ENCODE measurements around the gene PANX2. TPM values are rescaled to one million over a fixed set of nuclear protein-coding genes. Genes with fewer than 3 reads are reported as not detected.
A peak's percentile ranks its signal among the peaks of the same experiment; 100 is the strongest.
"Not testable (repeated sequence)": the region's sequence is repeated elsewhere in the genome, so short reads cannot be mapped to it uniquely, and the experiment has no call there.

PANX2 gene
- total RNA-seq, 1 donor from 2014 or later = 0.92 TPM

DNA sequence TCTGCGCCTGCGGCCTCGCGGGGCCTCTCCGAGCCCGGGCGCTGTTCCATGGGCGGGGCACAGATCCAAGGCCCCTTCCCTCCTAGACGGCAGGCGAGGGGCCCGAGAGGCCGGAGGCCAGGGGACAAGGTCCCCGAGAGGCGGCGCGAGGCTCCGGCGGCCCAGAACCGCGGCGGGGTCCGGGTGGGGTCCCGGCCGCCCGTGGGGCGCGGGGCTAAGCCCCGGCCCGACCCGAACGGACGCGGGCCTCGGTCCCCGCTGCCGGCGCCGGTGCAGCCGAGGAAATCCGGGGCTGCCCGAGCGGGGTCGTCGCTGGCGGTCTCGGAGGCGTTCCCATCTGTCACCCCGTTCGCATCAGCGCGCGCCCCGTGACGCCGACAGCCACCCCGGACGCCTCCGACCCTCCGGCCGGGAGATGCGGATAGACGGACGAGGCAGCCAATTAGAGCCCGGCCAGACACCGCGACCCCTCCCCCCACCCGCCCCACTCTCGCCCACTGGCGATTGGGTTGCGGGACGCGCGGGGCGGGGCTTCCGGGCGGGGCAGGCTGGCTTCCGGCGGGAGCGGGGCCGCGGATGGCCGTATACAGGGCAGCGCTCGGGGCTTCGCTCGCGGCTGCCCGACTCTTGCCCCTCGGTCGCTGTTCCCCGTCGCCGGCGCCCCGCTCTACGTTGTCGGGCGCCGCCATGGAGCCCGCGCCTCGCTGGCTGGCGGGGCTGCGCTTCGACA is 30.1 kb downstream of the PANX2 start, which contains the start of gene SELENOO:
SELENOO (plus strand) TSS at position 551 of the 730 bp plus-strand sequence; CDS start at position 577, 26 bp downstream.
- peak; percentile 85 for ATAC-seq

DNA sequence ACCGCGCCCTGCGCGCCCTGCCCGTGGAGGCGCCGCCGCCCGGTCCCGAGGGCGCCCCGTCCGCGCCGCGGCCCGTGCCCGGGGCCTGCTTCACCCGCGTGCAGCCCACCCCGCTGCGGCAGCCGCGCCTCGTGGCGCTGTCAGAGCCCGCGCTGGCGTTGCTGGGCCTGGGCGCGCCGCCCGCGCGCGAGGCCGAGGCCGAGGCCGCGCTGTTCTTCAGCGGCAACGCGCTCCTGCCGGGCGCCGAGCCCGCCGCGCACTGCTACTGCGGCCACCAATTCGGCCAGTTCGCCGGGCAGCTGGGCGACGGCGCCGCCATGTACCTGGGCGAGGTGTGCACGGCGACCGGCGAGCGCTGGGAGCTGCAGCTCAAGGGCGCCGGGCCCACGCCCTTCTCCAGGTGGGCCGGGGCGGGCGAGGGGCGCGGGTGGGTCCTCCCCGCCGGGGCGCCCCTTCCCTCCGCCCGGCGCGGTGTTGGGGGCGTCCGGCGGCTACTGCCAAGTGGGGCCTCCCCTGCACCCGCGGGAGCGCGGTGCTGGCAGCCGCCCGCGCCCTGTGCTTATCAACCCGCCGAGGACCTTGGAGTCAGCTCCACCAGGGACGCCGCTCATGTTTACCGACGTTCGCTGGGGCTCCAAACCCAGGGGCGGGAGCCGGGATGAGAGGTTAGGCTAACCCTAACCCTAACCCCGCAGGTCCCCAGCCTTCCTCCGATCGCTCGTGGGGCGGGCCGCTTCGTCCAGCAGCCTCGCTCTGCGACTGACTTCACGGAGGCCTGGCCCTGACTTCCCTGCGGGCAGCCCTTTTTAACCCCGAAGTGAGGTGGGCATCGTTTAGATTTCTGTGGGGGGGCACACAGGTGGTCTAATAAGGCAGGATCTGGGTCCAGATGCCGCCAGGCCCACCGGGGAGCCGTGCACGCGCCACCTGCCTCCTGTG is 30.9 kb downstream of the PANX2 start:
- peak; percentile 35 for ATAC-seq

DNA sequence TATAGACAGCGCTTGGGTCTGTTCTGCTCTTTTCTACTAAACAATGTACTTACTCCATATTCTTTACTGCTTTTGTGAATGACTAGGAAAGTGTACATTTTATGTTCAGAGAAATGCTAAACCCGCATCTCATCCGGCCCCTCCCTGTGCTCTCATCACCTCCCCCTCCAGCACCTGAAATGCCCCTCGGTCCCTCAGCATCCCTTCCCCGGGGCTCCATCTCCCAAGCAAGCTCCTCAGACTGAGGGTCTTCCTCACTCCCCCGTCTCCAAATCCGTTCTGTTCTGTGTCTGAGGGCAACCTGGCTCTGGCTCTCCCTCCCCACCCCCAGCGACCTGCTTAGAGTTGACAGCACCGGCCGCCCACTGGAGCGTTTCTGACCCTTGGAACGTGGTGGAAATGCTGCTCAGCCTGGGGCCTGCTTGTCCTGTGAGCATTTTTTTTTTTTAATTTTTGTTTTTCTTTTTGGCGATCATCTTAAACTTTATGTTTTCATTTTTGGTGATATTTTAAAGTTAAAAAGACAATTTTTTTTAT is 31.7 kb downstream of the PANX2 start:
- ATAC-seq = no peak

DNA sequence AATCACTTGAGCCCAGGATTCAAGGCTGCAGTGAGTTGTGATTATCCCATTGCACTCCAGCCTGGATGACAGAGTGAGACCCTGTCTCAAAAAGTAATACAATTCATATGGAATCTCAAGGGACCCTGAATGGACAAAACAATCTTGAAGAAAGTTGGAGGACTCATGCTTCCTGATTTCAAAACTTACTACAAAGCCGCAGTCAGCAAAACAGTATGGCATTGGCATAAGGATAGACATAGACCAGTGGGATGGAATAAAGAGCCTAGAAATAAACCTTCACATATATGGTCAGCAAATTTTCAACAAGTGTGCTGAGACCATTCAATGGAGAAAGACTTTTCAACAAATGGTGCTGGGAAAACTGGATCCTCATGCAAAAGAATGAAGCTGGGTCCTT is 32.8 kb downstream of the PANX2 start:
- ATAC-seq = no peak

DNA sequence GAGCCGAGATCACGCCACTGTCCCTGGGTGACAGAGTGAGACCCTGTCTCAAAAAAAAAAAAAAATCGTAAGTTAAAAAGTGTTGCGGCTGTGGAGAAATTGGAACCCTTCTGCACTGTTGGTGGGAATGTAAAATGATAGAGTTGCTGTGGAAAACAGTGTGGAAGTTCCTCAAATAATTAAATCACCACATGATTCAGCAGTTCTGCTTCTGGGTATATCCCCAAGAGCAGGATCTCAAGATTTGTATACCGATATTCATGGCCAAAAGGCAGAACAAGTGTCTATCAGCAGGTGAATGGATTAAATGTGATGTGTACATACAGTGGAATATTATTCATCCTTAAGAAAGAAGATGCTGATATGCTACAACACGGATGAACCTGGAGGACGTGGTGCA is 34.0 kb downstream of the PANX2 start:
- no peak for ATAC-seq

DNA sequence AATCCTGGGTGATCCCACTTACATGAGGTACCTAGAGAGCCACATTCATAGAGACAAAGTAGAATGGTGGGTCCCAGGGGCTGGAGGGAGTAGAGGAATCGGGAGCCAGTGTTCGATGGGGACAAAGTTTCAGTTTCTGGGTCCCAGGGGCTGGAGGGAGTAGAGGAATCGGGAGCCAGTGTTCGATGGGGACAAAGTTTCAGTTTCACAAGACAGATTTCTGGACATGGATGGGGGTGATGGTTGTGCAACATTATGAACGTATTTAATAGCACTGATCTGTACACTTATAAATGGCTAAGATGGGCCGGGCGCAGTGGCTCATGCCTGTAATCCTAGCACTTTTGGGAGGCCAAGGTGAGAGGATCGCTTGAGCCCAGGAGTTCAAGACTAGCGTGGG is 34.5 kb downstream of the PANX2 start:
- not testable (repeated sequence) for ATAC-seq

DNA sequence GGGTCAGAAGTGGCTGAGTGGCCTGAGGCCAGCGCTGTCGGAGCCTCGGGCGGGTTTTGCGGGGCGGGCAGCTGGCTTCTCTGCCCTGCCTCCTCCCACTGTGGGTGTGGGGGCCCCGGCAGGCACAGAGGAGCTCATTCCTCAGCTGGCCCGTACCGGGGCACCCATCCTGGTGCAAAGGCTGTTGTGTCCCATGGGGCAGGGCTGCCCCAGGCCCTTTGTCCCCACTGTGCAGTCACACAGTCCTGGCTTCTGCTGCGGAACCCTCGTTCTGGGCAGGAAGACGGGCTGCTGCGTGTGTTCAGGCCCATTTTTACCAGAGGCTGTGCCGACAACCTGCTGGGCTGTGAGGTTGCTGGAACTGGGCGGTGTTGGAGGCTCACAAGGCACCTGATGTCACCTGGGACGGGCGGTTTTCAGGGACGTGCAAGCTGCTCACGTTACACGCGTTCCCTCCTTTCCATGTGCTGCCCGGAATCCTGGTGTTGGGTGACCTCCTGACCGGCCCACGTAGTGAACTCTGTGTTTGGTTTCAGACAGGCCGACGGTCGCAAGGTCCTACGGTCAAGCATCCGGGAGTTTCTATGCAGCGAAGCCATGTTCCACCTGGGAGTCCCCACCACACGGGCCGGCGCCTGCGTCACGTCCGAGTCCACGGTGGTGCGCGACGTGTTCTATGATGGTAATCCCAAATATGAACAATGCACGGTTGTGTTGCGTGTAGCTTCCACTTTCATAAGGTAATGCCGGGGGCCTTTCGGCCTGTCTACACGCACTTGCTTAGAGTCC is 35.4 kb downstream of the PANX2 start:
- ATAC-seq = no peak

DNA sequence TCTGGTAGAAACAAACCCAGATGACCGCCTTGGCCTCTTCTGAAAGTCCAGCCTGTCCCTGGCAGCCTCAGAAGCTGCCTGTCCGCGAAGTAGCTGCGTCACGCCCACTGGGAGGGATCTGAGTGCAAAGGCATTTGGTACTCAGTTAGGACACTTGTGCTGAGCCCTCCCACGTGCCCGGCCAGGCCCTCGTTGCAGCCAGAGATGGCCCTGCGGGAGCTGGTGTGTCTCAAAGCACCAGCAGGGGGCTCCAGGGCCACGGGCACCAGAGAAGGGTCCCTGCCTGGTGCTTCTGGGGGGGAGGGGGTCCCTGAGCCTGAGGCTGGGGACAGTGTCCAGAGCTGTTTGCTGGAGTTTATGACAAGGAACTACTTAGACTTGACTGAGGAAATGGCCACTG is 36.1 kb downstream of the PANX2 start:
- ATAC-seq = no peak

DNA sequence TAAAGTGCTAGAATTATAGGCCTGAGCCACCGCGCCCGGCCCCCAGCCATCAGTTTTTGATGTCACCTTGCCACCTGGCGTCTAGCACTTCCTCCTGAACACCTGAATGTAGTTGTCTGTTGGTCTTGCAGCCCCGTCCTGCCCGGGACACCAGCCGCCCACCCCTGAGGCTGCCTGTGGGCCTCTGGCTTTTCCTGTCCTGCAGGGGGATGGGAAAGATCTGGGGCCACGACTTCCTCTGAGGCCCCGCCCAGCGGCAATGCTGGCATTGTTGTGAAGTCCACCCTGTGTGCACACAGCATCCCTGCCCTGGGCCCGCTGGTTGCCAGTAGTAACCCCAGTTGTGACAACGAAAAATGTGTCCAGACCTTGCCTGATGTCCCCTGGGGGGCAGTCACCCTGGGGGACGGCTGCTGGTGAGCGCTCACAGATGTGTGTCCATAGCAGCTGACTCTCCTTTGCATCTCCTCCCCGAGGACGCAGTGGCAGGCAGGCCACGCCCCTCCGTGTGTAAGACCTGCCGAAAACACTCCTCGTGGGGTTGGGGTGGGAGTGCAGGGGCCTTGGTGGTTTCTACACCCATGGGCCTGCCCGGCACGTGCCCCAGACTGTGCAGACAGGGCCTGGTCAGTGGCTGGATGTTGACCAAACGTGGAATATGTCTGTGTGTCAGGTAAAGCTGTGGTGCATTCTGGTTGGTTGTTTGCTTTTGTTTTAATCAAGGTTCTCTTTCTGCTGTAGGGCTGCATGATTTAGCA is 37.0 kb downstream of the PANX2 start:
- no peak for ATAC-seq

DNA sequence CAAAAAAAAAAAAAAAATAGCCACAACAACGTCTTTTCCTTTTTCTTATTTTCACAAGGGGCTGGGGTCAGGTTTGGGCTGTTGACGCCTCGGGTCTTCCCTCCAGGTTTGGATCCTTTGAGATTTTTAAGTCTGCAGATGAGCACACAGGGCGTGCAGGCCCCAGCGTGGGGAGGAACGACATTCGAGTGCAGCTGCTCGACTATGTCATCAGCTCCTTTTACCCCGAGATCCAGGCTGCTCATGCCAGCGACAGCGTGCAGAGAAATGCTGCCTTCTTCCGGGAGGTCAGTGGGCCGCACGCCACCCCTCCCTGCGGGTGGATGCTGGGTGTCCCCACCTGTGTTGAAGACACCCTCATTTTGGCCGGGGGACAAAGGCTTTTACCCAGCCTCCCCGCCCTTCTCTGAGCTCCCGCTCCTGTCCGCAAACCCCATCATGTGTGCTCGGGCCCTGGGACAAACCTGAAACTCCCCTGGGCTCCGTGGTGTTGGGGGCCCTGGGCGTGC is 38.0 kb downstream of the PANX2 start:
- no peak for ATAC-seq

DNA sequence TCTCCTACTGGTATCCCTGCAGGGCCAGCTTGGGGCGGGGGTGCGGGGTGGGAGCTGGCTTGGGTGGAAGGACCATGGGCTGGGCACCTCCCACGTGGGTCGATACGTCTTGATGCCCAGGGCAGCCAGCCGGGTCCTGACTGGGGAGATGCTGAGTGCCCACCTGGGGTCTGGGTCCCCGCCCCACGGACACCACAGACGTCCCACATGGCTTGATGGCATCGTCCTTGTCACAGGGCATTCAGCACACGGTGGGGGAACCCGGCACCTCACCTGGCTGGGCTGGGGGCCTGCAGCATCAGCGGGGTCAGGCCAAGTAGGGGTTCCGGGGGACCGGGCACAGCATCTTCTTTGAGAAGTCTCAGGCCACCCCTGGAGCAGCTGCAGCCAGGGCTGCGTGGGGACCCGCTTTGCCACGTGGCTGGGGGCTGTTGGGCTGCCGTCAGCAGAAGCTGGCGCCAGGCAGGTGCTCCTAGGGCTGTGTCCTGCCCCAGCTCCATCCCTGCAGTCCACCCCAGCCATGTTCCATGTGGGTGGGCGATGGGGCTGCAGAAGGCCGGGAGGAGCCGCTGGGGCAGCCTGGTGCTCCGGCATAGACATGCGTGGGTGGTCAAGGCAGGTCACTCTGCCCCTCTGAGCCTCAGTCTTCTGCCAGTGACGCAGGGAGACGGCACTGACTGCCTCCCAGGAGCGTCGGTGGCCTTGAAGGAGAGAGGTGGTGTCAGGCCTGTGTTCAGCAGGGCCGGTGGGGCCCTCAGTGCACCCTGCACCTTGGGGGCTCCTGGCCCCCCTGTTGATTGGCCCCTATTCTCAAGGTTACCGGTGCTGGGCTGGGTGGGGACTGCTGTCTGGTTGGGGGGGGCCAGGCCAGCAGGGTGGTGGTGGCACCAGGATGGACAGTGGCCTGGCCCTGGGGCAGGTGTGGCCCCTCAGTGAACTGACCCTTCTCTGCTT is 38.7 kb downstream of the PANX2 start:
- peak; percentile 18 for ATAC-seq

DNA sequence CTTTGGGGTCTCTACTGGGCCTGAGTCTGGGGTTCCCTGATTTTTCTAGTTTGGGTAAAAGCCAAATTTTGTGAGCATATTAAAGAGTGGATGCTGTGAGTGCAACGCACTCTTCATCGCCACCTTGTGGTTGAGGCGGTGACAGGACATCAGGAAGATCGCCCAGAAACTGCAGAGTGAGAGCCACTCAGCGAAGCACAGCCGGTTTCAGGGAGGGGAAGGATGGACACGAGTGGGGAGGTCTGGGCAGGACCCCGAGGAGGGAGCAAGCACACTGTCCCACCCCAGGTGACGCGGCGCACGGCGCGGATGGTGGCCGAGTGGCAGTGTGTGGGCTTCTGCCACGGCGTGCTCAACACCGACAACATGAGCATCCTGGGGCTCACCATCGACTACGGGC is 39.4 kb downstream of the PANX2 start:
- ATAC-seq = peak; percentile 67

DNA sequence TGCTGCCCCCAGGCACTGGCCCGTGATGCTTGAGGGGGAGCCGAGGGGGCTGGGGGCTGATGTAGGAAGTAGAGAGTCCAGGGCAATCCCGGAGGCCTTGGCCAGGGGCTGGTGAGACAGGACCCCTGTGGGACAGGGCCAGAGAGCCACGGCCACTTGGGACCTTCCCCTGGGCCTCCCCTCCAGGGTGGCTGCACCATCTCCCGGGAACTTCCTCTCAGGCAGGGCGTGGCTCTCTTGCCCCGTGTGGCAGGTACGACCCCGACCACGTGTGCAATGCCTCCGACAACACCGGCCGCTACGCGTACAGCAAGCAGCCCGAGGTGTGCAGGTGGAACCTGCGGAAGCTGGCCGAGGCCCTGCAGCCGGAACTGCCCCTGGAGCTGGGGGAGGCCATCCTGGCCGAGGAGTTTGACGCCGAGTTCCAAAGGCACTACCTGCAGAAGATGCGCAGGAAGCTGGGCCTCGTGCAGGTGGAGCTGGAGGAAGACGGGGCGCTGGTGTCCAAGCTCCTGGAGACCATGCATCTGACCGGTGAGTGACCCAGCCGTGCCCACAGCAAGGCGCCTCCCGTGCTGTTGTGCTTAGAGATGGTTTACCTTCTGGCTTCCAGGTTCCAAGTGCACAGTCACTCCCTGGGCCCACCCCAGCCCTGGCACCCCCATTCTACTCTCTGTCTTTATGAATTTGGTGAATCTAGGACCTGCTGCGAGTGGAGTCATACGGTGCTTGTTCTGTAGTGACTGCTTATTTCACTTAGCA is 40.0 kb downstream of the PANX2 start:
- no peak for ATAC-seq

DNA sequence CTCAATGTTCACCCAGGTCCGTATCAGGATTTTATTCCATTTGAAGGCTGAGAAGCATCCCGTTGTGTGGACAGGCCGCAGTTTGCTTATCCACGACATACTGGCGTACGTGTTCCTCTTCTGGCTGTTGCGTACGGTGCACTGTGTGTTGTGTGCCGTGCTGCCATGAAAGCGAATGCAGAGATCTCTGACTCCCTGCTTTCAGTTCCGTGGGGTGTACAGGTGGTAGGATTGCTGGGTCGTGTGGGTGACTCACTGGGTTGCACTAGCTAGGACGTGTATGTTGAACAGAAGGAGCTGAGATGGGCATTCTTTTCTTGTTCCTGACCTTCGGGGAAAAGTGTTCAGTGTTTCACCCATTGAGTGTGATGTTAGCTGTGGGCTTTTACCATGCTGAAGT is 40.6 kb downstream of the PANX2 start:
- no peak for ATAC-seq

DNA sequence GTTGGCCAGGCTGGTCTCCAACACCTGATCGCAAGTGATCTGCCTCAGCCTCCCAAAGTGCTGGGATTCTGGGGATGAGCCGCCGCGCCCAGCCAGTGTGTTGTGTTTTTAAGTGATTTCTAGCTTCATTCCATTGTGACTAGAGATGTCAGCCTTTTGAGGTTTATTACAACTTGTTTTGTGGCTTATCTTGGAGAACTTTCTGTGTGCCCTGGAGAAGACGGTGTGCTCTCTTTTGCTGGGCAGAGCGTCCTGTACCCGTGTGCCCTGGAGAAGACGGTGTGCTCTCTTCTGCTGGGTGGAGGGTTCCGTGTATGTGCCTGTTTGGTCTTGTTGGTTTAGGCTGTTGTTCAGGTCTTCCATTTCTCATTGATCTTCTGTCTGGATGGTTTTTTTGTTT is 42.7 kb downstream of the PANX2 start:
- ATAC-seq = no peak

DNA sequence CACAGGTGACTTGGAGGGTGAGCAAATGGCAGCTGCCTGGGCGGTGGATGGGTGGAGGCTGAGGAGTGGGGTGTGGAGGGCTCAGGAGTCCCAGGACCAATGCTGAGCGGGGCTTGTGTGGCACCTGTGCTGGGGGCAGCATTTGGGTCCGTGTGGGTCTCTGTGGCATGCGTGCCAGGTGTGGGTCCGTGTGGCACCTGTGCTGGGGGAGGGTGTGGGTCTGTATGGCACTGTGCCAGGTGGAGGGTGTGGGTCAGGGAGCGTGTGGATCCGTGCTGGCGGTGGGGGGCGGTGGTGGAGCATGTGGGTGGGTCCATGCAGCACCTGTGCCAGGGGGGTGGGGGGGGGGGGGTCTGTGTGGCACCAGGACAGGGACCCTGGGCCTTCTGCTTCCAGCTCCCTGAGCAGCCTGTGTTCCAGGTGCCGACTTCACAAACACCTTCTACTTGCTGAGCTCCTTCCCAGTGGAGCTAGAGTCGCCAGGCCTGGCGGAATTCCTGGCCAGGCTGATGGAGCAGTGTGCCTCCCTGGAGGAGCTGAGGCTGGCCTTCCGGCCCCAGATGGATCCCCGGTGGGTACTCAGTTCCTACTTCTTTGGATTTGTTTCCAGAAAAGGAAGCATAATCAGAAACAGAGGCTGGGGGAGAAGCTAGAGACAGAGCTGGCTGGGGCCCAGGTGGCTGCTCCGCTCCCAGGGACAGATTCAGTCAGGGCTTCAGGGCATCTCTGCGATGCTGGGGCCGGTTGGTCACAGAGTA is 44.9 kb downstream of the PANX2 start:
- no peak for ATAC-seq

DNA sequence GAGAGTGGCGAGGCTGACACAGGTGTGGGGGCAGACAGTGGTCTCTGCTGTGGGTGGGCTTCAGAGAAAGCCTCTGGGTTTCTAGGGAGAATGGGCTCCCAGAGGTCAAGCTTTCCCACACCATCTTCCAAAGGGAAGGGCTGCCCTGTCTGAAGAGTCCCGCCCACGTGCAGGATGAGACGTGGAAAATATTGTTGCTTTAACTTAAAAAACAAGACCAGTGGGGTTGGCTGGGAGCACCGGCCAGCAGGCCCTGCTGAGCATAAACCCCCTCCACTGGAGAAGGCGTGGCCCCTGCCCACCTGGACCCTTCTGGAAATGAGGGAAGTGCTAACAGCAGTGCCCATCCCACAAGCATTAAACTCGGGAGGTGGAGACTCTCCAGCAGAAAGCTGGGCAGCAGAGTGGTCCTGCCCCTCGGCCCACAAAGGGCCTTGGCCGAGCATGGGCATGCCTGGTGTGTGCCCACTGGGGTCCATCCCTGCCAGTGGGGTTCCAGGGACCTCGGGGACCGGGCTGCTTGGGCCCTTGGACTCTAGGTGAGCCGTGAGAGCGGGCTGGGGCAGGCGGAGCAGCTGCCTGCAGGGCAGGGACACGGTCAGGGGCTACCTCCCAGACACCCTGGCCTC is 45.6 kb downstream of the PANX2 start:
- ATAC-seq = no peak

All from esophagus mucosa (tissue), 1 donor.